HCT116 (cell line): ENCODE measurements around the gene WASF2.

Experiments used
- ATF3 ChIP-seq: IDR thresholded peaks from 2 replicates; pipeline ENCODE4 v1.6.1; 2012
- CTCF ChIP-seq, 3 experiments: fragments of 200-600 bp in 1 of 3; sonication (generic) in 1 of 3; IDR thresholded peaks in 2 of 3; conservative IDR thresholded peaks in 1 of 3; 2 replicates each; pipeline ENCODE4 v1.5.1; 2012 to 2017; ENCODE audit warnings: low read depth in 2 of 3, low read length in 2 of 3, antibody characterized with exemption in 1 of 3, borderline replicate concordance in 1 of 3, control low read depth in 1 of 3, mild to moderate bottlenecking in 1 of 3, mixed read lengths in 1 of 3, mixed run types in 1 of 3, moderate library complexity in 1 of 3; ENCODE audit not compliant: insufficient read depth in 1 of 3
- ELF1 ChIP-seq: IDR thresholded peaks from 2 replicates; pipeline ENCODE4 v1.6.1; 2012; ENCODE audit warnings: low read depth, borderline replicate concordance
- EZH2 ChIP-seq: fragments of 200-600 bp; sonication (generic); IDR thresholded peaks from 2 replicates; pipeline ENCODE4 v1.6.1; 2017; ENCODE audit warnings: antibody characterized with exemption, mixed run types
- POLR2AphosphoS5 ChIP-seq: IDR thresholded peaks from 2 replicates; pipeline ENCODE4 v1.6.1; 2011; ENCODE audit warnings: mild to moderate bottlenecking, low read depth, low read length, moderate library complexity
- REST ChIP-seq: IDR thresholded peaks from 2 replicates; pipeline ENCODE4 v1.6.1; 2012; ENCODE audit warnings: low read depth
- YY1 ChIP-seq: IDR thresholded peaks from 2 replicates; pipeline ENCODE4 v1.6.1; 2011; ENCODE audit warnings: low read length, low read depth, moderate library complexity, mild to moderate bottlenecking; ENCODE audit not compliant: insufficient replicate concordance; ENCODE audit errors: extremely low read depth
- ZFX ChIP-seq: fragments of 450-650 bp; IDR thresholded peaks from 2 replicates; pipeline ENCODE4 v1.6.1; 2017

GRCh38 chr1:27431601-27431940 lies 58.4 kb downstream of the WASF2 start:
- TF ChIP-seq POLR2AphosphoS5 (no peak), REST (no peak), YY1 (no peak), CTCF (IDR thresholded peaks at IDR 0.05 in 2 of 3, conservative IDR thresholded peaks at IDR 0.05 in 1 of 3; ENCODE audit: borderline replicate concordance in 1 of 3, insufficient read depth in 1 of 3, low read depth in 2 of 3, low read length in 2 of 3) (no peak), EZH2 (no peak), ELF1 (no peak), ZFX (no peak), ATF3 (no peak)
